PC-3 (cell line): ENCODE data around the gene MPV17. TPM values are rescaled to one million over a fixed set of nuclear protein-coding genes. Genes with fewer than 3 reads are reported as not detected.

Experiments
- ATAC-seq: fragments of 200-7000 bp; cut with Tn5 transposase; 2 replicates; pipeline ENCODE4 v1.9.1; 2020; ENCODE audit warnings: mild to moderate bottlenecking, moderate library complexity
- Bru-seq: library from RNA; stranded (reverse); fragments of 400-500 nt; gene quantifications from one replicate; lab custom pipeline; 2021; lab: Mats Ljungman, UMichigan
- BruChase-seq, 2 experiments: library from RNA; stranded (reverse); fragments of 400-500 nt; gene quantifications; one replicate each; lab custom pipeline; 2021; lab: Mats Ljungman, UMichigan
- BruUV-seq: library from RNA; stranded (reverse); fragments of 400-500 nt; replicated peaks from 2 replicates; lab custom pipeline; 2021; lab: Mats Ljungman, UMichigan
- CTCF ChIA-PET: fragments of 300-600 bp; sonication (Branson Sonifier 250); formaldehyde crosslinking; loops from one replicate; lab custom pipeline; 2022; ENCODE audit warnings: antibody characterized with exemption; lab: Charles Lee
- POLR2A ChIA-PET: fragments of 300-600 bp; sonication (Branson Sonifier 250); formaldehyde crosslinking; loops from one replicate; lab custom pipeline; 2022; ENCODE audit warnings: antibody characterized with exemption; ENCODE audit not compliant: unreplicated experiment; lab: Charles Lee
- DNase-seq: peaks from one replicate; pipeline ENCODE4 v3.0.0-alpha.2; 2015
- H2AFZ ChIP-seq: fragments of 300-600 bp; sonication (generic); 2 replicates; pipeline ENCODE4 v1.6.0; 2016; ENCODE audit warnings: antibody characterized with exemption, low read length
- H3F3A ChIP-seq: fragments of 300-600 bp; sonication (generic); one replicate; pipeline ENCODE4 v1.6.0; 2017; ENCODE audit warnings: antibody characterized with exemption, low read length, control low read depth, mild to moderate bottlenecking; ENCODE audit not compliant: unreplicated experiment
- H3K27ac ChIP-seq: fragments of 300-600 bp; sonication (generic); 2 replicates; pipeline ENCODE4 v1.5.1; 2016; ENCODE audit warnings: mild to moderate bottlenecking, low read length
- H3K27me3 ChIP-seq: fragments of 300-600 bp; sonication (generic); 2 replicates; pipeline ENCODE4 v1.6.1; 2016; ENCODE audit warnings: low read length, mixed read lengths
- H3K36me3 ChIP-seq: fragments of 300-600 bp; sonication (generic); 2 replicates; pipeline ENCODE4 v1.6.1; 2016; ENCODE audit warnings: low read depth, mixed run types, low read length, mixed read lengths
- H3K4me1 ChIP-seq: fragments of 300-600 bp; sonication (generic); 2 replicates; pipeline ENCODE4 v1.5.1; 2016; ENCODE audit warnings: low read length; ENCODE audit not compliant: insufficient read depth
- H3K4me2 ChIP-seq: fragments of 300-600 bp; sonication (generic); 2 replicates; pipeline ENCODE4 v1.6.0; 2016; ENCODE audit warnings: low read length
- H3K4me3 ChIP-seq: fragments of 300-600 bp; sonication (generic); 2 replicates; pipeline ENCODE4 v1.5.1; 2016; ENCODE audit warnings: mild to moderate bottlenecking, low read length, mixed read lengths
- H3K79me2 ChIP-seq: fragments of 300-600 bp; sonication (generic); 2 replicates; pipeline ENCODE4 v1.6.1; 2017; ENCODE audit warnings: low read length, mixed read lengths
- H3K9ac ChIP-seq: fragments of 300-600 bp; sonication (generic); 2 replicates; pipeline ENCODE4 v1.6.0; 2016; ENCODE audit warnings: mild to moderate bottlenecking, low read length
- H3K9me2 ChIP-seq: fragments of 300-600 bp; sonication (generic); replicated peaks from 2 replicates; pipeline ENCODE4 v1.6.1; 2016; ENCODE audit warnings: mixed run types, low read length, mixed read lengths
- H3K9me3 ChIP-seq: fragments of 300-600 bp; sonication (generic); 2 replicates; pipeline ENCODE4 v1.6.1; 2016; ENCODE audit warnings: low read length, mixed read lengths
- H4K20me1 ChIP-seq: fragments of 300-600 bp; sonication (generic); 2 replicates; pipeline ENCODE4 v1.6.1; 2016; ENCODE audit warnings: low read length, mixed read lengths
- EZH2 ChIP-seq: fragments of 300-600 bp; sonication (generic); IDR thresholded peaks from one replicate; pipeline ENCODE4 v1.6.1; 2017; ENCODE audit warnings: antibody characterized with exemption, mild to moderate bottlenecking, low read length; ENCODE audit not compliant: unreplicated experiment
- EZH2phosphoT487 ChIP-seq: fragments of 300-600 bp; sonication (generic); IDR thresholded peaks from 2 replicates; pipeline ENCODE4 v1.6.1; 2018; ENCODE audit warnings: mild to moderate bottlenecking, antibody characterized with exemption, low read length, borderline replicate concordance
- intact Hi-C: fragments of 100-400 bp; cut with micrococcal nuclease; formaldehyde crosslinking; loops from 2 replicates; pipeline ENCODE4 v1.9.0; 2023
- long read RNA-seq: library from polyadenylated mRNA; unstranded; transcript quantifications from one replicate; pipeline ENCODE4 v2.0.0, GENCODE V29; 2021; ENCODE audit not compliant: unreplicated experiment
- total RNA-seq: library from RNA; depleted of rRNA; stranded (reverse); fragments of >200 nt; gene quantifications from 2 replicates; pipeline ENCODE4 v1.2.3, GENCODE V29; 2014; rRNA removed
- TF ChIP-seq, protein P1 (sequence below): fragments of 300-600 bp; sonication (generic); conservative IDR thresholded peaks from 2 replicates; pipeline ENCODE4 v1.5.1; 2017; ENCODE audit warnings: antibody characterized with exemption, low read depth, mild to moderate bottlenecking, low read length

MPV17 gene
- total RNA-seq (41.8 and 59.2 TPM in 2 replicates), Bru-seq, nascent RNA (percentile 73 among the genes with signal in this experiment), BruChase-seq, experiment 1, labeled RNA remaining after a 6-hour chase (percentile 81 among the genes with signal in this experiment), BruChase-seq, experiment 2, labeled RNA remaining after a 2-hour chase (percentile 77 among the genes with signal in this experiment)
- long read RNA-seq, transcript MPV17-203 (8 exons, 1,005 nt), result major isoform, 36 of 77 reads
- long read RNA-seq, partial matches to known transcripts, result 5 of 77 reads
- long read RNA-seq, other reads (novel, unspliced or antisense), result 33 of 77 reads

DNA sequence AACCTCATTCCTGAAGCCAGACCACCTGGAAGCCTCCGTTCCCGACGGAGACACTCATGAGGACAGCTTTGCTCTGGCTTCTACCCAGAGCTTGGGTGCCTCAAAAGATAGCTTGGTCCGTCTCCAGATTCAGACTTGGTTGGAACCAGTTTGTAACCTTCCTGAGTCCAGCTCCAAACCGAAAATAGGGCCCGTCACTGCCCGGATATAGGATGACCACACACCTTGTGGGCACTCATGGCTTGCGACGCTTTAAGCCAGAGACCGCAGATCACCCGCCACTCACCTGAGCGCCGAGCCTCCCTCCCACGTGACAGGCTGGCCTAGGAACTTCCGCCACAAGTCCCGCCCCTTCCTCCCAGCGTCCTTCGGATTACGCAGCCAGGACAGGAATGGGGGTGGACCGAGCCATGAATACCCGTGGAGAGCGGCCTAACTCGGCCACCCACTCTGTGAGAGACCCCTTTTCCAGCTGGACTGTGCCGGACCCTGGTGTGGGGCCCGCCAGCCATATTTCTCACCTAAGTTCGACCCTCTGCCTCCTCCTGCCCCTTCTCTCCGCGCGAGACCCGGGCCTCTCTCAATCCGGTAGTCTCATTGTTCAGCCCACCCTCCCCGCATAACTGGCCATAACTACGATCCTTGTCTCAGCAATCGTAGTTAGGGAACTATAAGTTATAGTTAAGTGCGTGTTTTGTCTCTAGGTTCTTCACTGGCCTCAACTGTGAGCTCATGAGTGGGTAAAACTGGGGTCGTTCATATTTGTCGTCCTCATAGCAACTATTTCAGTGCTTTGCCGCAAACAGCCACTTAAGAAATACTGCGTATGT lies at the start of gene MPV17:
MPV17 (minus strand) TSS at position 332 of the 830 bp plus-strand sequence. CDS start 580 bp downstream, outside the sequence.
- intact Hi-C loops, result no loop called here
- POLR2A ChIA-PET, result interaction anchor here (0.6 to 0.7 kb wide), 2 partner anchors 184 to 1088 kb away, joined by 3 to 4 read pairs; no protein-coding TSS in a partner anchor
- CTCF ChIA-PET, result no interaction called here

DNA sequence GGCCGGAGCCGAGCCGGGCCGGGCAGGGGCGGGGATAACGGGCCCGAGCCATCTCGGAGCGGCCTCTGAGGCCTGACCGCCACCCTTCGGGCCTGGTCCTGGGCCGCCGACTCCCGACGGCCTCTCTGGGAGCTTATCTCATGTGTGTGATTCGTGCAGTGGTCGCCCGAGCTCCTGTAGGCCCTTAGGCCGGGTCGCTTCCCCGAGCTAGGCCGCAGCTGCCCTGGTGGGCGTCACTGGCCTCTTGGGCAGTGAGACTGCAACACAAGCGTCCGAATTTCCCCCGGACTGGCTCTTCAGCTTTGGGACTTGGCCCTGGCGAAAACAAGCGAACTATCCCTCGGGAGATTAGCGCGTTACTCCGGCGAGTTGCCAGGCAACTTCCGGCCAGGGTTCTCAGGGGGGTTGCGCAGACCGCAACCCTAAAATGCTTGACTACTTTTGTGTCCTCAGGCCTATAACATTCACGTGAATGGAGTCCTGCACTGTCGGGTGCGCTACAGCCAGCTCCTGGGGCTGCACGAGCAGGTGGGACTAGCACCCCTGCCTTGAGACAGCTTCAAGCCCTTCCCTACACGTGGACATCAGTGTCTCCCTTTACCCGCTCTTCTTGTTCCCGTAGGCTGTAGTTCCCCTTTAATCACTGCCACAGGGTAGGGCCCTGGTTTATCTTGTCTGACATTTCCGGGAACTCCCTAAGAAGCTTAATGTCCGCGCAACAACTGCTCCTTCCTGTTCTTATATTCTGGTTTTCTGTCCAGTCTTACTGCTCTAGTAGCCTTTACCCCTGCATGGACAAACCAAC lies 48.1 kb upstream of the MPV17 start:
- Histone ChIP-seq H3K4me1 (peaks cover 35% of the 10 kb centered on the region), H3K9ac (peak overlapping the region; percentile 93), H3K9me2 (no peaks in the 10 kb centered on the region), H3F3A (no peaks in the 10 kb centered on the region), H3K27ac (peak overlapping the region; percentile 51), H2AFZ (peak overlapping the region; percentile 68), H3K9me3 (no peaks in the 10 kb centered on the region), H3K36me3 (peaks cover 30% of the 10 kb centered on the region), H3K79me2 (peaks cover 48% of the 10 kb centered on the region), H3K4me2 (peak overlapping the region; percentile 98), H3K27me3 (no peaks in the 10 kb centered on the region), H3K4me3 (peak overlapping the region; percentile 76), H4K20me1 (no peaks in the 10 kb centered on the region)
- peak; percentile 50 for DNase-seq
- BruUV-seq, result no TSS peak
- intact Hi-C loops, result loop anchor here (1.0 kb wide), 3 partner anchors 15 to 300 kb away; partner anchors contain the start of genes GTF3C2 and OST4
- ChIA-PET CTCF (no interaction called here), POLR2A (interaction anchor here (0.6 to 1.1 kb wide), 2 partner anchors 9 to 341 kb away, joined by 5 to 6 read pairs; no protein-coding TSS in a partner anchor)
- no peak for TF ChIP-seq EZH2phosphoT487
- TF ChIP-seq, protein P1, sequence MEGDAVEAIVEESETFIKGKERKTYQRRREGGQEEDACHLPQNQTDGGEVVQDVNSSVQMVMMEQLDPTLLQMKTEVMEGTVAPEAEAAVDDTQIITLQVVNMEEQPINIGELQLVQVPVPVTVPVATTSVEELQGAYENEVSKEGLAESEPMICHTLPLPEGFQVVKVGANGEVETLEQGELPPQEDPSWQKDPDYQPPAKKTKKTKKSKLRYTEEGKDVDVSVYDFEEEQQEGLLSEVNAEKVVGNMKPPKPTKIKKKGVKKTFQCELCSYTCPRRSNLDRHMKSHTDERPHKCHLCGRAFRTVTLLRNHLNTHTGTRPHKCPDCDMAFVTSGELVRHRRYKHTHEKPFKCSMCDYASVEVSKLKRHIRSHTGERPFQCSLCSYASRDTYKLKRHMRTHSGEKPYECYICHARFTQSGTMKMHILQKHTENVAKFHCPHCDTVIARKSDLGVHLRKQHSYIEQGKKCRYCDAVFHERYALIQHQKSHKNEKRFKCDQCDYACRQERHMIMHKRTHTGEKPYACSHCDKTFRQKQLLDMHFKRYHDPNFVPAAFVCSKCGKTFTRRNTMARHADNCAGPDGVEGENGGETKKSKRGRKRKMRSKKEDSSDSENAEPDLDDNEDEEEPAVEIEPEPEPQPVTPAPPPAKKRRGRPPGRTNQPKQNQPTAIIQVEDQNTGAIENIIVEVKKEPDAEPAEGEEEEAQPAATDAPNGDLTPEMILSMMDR, result no peak
- no peak for TF ChIP-seq EZH2
- ATAC-seq, result peak; percentile 21

More for the DNA sequence above, at the start of gene MPV17:
- Histone ChIP-seq H3K4me1 (peaks cover 32% of the 10 kb centered on the region), H3K4me2 (peak within 1 kb of the TSS; percentile 97), H3K9me2 (no peaks in the 10 kb centered on the region), H3K79me2 (peaks cover 14% of the 10 kb centered on the region), H3F3A (peaks cover 7% of the 10 kb centered on the region), H3K4me3 (peak within 1 kb of the TSS; percentile 81), H3K36me3 (peaks cover 14% of the 10 kb centered on the region; the same call in 1 of the 2 replicates), H4K20me1 (no peaks in the 10 kb centered on the region), H3K27ac (peak within 1 kb of the TSS; percentile 94), H3K27me3 (no peaks in the 10 kb centered on the region), H3K9me3 (no peaks in the 10 kb centered on the region), H3K9ac (peak within 1 kb of the TSS; percentile 97), H2AFZ (peak within 1 kb of the TSS; percentile 80)
- ATAC-seq (peak; percentile 83), DNase-seq (peak; percentile 93)
- BruUV-seq, result TSS peak; percentile 96
- TF ChIP-seq EZH2phosphoT487 (no peak), EZH2 (no peak)
- TF ChIP-seq, protein P1, result no peak
